Nephron progenitor cell (in vitro differentiated cells): ENCODE measurements around the gene OTULINL.

Source experiments
- DNase-seq: peaks from one replicate; pipeline ENCODE4 v3.0.0; 2021
- H3K27ac Mint-ChIP-seq: 2 replicates; pipeline ENCODE4 v1.8.0; 2021; ENCODE audit warnings: mild to moderate bottlenecking, moderate library complexity, mixed read lengths
- H3K27me3 Mint-ChIP-seq: 2 replicates; pipeline ENCODE4 v1.8.0; 2021; ENCODE audit warnings: mild to moderate bottlenecking, low read depth, mixed read lengths; ENCODE audit not compliant: poor library complexity
- H3K36me3 Mint-ChIP-seq: 2 replicates; pipeline ENCODE4 v1.8.0; 2021; ENCODE audit warnings: low read depth, mixed read lengths
- H3K4me1 Mint-ChIP-seq: 2 replicates; pipeline ENCODE4 v1.8.0; 2021; ENCODE audit warnings: mixed read lengths
- H3K4me3 Mint-ChIP-seq: 2 replicates; pipeline ENCODE4 v1.8.0; 2021; ENCODE audit warnings: mild to moderate bottlenecking, moderate library complexity, mixed read lengths
- H3K9me3 Mint-ChIP-seq: 2 replicates; pipeline ENCODE4 v1.8.0; 2021; ENCODE audit warnings: mild to moderate bottlenecking, moderate library complexity, mixed read lengths
- TF ChIP-seq, protein P1 (sequence below): fragments of 200-600 bp; sonication (generic); IDR thresholded peaks from 2 replicates; pipeline ENCODE4 v1.5.0; 2021; ENCODE audit warnings: antibody characterized with exemption

The OTULINL gene

DNA sequence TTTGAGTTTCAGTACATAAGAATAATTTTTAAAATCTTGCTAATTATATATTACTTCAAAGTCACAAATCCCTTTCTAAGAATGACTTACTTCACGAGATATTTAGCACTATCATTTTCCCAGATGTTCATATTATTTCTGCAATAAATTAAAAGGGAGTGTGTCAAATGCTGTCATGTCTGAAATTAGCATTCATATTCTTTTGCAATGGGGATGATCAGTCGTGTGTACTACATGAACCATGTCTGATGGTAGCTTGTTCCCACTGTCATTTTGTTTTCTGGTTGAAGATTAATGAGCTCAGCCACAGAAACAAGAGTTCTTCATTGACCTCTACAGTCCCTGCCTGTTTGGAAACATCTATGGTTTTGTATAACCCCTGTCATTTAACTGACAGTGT lies 30.1 kb downstream of the OTULINL start:
- H3K4me1 Mint-ChIP-seq = peaks cover 5% of the 10 kb centered on the region
- no peaks in the 10 kb centered on the region for H3K27me3 Mint-ChIP-seq
- no peaks in the 10 kb centered on the region for H3K9me3 Mint-ChIP-seq
- no peak for DNase-seq
- TF ChIP-seq, protein P1, sequence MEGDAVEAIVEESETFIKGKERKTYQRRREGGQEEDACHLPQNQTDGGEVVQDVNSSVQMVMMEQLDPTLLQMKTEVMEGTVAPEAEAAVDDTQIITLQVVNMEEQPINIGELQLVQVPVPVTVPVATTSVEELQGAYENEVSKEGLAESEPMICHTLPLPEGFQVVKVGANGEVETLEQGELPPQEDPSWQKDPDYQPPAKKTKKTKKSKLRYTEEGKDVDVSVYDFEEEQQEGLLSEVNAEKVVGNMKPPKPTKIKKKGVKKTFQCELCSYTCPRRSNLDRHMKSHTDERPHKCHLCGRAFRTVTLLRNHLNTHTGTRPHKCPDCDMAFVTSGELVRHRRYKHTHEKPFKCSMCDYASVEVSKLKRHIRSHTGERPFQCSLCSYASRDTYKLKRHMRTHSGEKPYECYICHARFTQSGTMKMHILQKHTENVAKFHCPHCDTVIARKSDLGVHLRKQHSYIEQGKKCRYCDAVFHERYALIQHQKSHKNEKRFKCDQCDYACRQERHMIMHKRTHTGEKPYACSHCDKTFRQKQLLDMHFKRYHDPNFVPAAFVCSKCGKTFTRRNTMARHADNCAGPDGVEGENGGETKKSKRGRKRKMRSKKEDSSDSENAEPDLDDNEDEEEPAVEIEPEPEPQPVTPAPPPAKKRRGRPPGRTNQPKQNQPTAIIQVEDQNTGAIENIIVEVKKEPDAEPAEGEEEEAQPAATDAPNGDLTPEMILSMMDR = no peak
- no peak overlapping the region for H3K4me3 Mint-ChIP-seq
- H3K27ac Mint-ChIP-seq = no peak overlapping the region
- H3K36me3 Mint-ChIP-seq = peaks cover 9% of the 10 kb centered on the region

GRCh38 chr5:14614490-14614889 lies 32.9 kb downstream of the OTULINL start:
- Mint-ChIP-seq H3K9me3 (no peaks in the 10 kb centered on the region), H3K4me1 (peaks cover 5% of the 10 kb centered on the region), H3K27ac (no peak overlapping the region), H3K27me3 (peaks cover 8% of the 10 kb centered on the region), H3K4me3 (no peak overlapping the region), H3K36me3 (peaks cover 9% of the 10 kb centered on the region)
- no peak for DNase-seq
- TF ChIP-seq, protein P1 = no peak

DNA sequence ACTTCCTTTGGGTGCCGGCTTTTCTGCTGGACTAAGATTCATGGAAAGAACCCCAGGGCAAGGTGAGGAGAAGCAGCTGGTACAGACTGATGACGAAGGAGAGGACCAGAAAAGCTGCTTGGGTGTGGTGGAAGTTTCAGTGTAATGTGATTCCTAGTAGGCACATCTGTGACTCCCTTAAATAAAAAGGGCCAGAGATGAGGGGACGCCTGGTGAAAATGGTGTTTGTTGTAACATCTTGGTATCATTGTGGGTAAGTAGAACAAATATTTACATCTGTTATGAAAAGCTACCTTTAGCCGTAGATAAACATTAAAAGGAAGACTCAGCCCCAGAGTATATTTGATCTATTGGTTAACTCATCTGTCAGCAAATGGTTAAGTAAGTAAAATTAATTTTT lies 33.8 kb downstream of the OTULINL start:
- Mint-ChIP-seq H3K27me3 (peaks cover 8% of the 10 kb centered on the region), H3K4me3 (no peak overlapping the region), H3K4me1 (peaks cover under 1% of the 10 kb centered on the region), H3K9me3 (no peaks in the 10 kb centered on the region), H3K27ac (no peak overlapping the region), H3K36me3 (peaks cover 2% of the 10 kb centered on the region)
- no peak for DNase-seq
- TF ChIP-seq, protein P1 = no peak

- H3K9me3 Mint-ChIP-seq = peaks cover 12% of the 10 kb centered on the region
- H3K36me3 Mint-ChIP-seq = no peaks in the 10 kb centered on the region
- no peaks in the 10 kb centered on the region for H3K4me1 Mint-ChIP-seq
- no peak overlapping the region for H3K27ac Mint-ChIP-seq
- peaks cover 8% of the 10 kb centered on the region for H3K27me3 Mint-ChIP-seq
- TF ChIP-seq, protein P1 = no peak
- no peak for DNase-seq
- no peak overlapping the region for H3K4me3 Mint-ChIP-seq
These were observed 35.8 kb downstream of the OTULINL start for GRCh38 chr5:14617441-14617840.

DNA sequence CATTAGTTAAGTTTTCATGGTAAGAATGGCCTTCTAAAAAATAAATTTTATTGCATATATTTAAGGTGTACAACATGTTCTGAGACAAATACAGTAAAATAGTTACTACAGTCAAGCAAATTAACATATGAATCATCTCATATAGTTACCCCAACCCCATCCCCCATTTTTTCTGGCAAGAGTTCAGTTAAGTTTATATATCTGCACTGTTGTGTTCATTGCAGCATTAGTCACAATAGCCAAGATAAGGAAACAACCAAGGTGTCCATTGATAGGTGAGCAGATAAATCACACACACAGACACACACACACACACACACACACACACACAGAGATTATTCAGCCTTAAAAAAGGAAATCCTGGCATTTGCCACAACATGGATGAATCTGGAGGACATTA lies 45.7 kb downstream of the OTULINL start:
- Mint-ChIP-seq H3K4me1 (peaks cover 9% of the 10 kb centered on the region), H3K36me3 (no peaks in the 10 kb centered on the region), H3K27ac (no peak overlapping the region), H3K9me3 (no peaks in the 10 kb centered on the region), H3K4me3 (no peak overlapping the region), H3K27me3 (peaks cover 11% of the 10 kb centered on the region)
- no peak for DNase-seq
- TF ChIP-seq, protein P1 = no peak

DNA sequence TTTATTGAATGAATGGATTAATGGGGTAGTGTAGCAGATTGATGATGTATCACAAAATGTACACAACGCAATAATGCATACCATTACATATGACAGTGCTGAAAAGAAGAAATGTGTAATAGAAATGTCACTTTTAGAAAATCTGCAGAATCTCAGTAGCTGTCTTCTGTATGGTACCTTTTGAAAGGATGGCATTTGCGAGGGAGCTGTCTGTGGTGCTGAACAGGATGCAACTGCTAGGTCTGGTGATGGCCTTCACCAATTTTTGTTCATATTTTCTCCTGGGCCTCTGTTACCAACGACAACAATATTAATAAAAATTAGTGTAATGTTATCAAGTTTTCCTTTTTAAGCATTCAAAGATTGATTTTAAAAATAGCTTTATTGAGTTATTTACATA lies 46.8 kb downstream of the OTULINL start:
- no peak overlapping the region for H3K4me3 Mint-ChIP-seq
- TF ChIP-seq, protein P1 = no peak
- no peak overlapping the region for H3K27ac Mint-ChIP-seq
- no peaks in the 10 kb centered on the region for H3K9me3 Mint-ChIP-seq
- H3K27me3 Mint-ChIP-seq = peaks cover 14% of the 10 kb centered on the region
- no peaks in the 10 kb centered on the region for H3K36me3 Mint-ChIP-seq
- DNase-seq = peak; percentile 86
- H3K4me1 Mint-ChIP-seq = peaks cover 9% of the 10 kb centered on the region
